ENCODE measurements around the gene TMEM132D. TPM values are rescaled to one million over a fixed set of nuclear protein-coding genes. Genes with fewer than 3 reads are reported as not detected.

The TMEM132D gene
- total RNA-seq, 4 donors from 2014 or later: 0.15 to 0.94 TPM; not detected in 2

DNA sequence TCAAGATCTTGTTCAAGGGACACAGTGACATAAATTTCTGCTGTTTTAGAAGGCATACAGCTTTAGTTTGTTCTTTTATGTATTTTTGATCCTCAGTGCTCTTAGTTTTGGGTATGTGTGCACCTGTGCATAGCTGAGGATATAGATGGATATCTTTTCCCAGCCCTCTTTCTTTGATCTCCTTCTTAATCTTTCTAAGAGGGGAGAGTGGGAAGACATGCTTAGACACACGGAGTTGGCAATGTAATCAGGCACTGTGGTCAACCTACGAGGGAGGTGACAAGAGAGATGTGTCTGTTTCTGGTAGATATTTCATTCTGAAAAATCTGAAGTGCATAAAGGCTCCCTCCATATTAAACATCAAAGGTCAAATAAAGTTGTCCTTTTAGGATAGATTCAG is 340.6 kb downstream of the TMEM132D start:
- H3K36me3 ChIP-seq: no peaks in the 10 kb centered on the region
- TF ChIP-seq, protein P1, sequence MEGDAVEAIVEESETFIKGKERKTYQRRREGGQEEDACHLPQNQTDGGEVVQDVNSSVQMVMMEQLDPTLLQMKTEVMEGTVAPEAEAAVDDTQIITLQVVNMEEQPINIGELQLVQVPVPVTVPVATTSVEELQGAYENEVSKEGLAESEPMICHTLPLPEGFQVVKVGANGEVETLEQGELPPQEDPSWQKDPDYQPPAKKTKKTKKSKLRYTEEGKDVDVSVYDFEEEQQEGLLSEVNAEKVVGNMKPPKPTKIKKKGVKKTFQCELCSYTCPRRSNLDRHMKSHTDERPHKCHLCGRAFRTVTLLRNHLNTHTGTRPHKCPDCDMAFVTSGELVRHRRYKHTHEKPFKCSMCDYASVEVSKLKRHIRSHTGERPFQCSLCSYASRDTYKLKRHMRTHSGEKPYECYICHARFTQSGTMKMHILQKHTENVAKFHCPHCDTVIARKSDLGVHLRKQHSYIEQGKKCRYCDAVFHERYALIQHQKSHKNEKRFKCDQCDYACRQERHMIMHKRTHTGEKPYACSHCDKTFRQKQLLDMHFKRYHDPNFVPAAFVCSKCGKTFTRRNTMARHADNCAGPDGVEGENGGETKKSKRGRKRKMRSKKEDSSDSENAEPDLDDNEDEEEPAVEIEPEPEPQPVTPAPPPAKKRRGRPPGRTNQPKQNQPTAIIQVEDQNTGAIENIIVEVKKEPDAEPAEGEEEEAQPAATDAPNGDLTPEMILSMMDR (IDR thresholded peaks at IDR 0.05): no peak
- no peak for TF ChIP-seq EP300 (IDR thresholded peaks at IDR 0.05)
- TF ChIP-seq POLR2AphosphoS5 (IDR thresholded peaks at IDR 0.05): no peak
- TF ChIP-seq POLR2A (IDR thresholded peaks at IDR 0.05): no peak
- H3K4me1 ChIP-seq: no peaks in the 10 kb centered on the region
- no peaks in the 10 kb centered on the region for H3K9me3 ChIP-seq
- 56% methylated on average over 2 of the region's 2 CpGs; no CpG with 5 or more reads in 1 of the 2 donors for WGBS, 2 donors (ENCODE audit: low coverage in 1 of 2)
- no peak overlapping the region for H3K4me3 ChIP-seq
- peaks cover 11% of the 10 kb centered on the region for H3K27me3 ChIP-seq
- no peak for ATAC-seq
- no peak overlapping the region for H3K27ac ChIP-seq

DNA sequence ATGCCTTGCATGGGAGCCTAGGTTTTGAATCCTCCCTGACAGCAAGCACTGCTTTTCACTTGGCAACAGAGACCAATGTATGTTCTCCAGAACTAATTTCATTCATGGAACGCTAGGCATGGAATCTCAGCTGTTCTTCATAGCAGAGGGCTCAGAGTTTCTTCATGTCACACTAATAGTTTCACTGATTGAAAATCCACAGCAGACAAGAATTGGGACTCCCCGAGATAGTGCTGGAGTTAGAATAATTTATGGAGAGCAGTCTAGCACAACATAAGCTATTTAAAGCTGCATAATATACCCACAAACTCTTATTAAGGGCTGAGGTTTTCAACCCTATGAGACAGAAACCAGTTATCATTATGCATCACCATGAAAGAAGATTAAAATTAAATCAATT is 342.5 kb downstream of the TMEM132D start:
- 45 to 95% methylated on average over 2 of the region's 2 CpGs for WGBS, 2 donors (ENCODE audit: low coverage in 1 of 2)
- no peak for TF ChIP-seq EP300 (IDR thresholded peaks at IDR 0.05)
- TF ChIP-seq POLR2AphosphoS5 (IDR thresholded peaks at IDR 0.05): no peak
- TF ChIP-seq POLR2A (IDR thresholded peaks at IDR 0.05): no peak
- TF ChIP-seq, protein P1 (IDR thresholded peaks at IDR 0.05): no peak
- ATAC-seq: no peak
- H3K27ac ChIP-seq: no peak overlapping the region
- peaks cover 15% of the 10 kb centered on the region for H3K27me3 ChIP-seq
- no peaks in the 10 kb centered on the region for H3K4me1 ChIP-seq
- no peaks in the 10 kb centered on the region for H3K36me3 ChIP-seq
- no peak overlapping the region for H3K4me3 ChIP-seq
- H3K9me3 ChIP-seq: no peaks in the 10 kb centered on the region

DNA sequence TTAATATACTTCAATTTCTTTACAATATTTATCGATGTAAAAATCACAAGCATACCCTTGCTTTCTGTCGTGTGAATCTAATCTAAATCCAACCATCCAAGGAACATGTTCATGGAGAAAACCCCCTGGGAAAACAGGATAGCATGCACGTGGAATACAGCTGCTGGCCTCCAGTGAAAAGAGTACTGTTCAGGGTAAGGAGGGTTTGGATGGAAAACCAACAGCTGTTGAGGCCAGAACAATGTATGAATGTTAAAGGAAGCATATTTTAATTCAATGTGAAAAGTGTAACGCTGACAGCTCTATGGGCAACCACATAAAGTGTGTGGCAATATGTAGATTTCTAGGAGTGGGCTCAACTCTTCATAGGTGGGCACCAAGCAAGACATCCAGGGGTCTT is 344.0 kb downstream of the TMEM132D start:
- WGBS, 2 donors (ENCODE audit: low coverage in 1 of 2): 72 to 79% methylated on average over 4 of the region's 4 CpGs
- Histone ChIP-seq H3K27me3 (peaks cover 11% of the 10 kb centered on the region), H3K4me1 (no peaks in the 10 kb centered on the region), H3K4me3 (no peak overlapping the region), H3K36me3 (no peaks in the 10 kb centered on the region), H3K27ac (no peak overlapping the region), H3K9me3 (no peaks in the 10 kb centered on the region)
- ATAC-seq: no peak
- no peak for TF ChIP-seq POLR2AphosphoS5 (IDR thresholded peaks at IDR 0.05)

DNA sequence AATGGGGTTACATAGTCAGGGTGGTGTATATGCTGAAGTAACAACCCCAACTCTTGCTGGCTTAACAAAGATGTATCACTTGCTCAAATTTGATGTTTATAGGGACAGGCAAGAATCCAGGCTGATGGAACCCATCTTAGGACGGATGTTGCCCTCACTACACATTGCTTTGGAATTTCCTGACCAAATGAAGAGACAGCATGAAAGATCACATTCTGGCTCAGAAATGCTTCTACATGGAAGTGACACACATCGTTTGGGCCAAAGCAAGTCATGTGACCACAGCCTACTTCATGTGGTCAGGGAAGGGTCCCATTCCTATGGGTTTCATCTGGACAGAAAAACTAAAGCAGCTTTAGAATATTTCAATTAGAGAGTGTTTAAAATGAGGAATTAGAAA is 345.8 kb downstream of the TMEM132D start:
- H3K36me3 ChIP-seq: no peaks in the 10 kb centered on the region
- no peak overlapping the region for H3K4me3 ChIP-seq
- no peaks in the 10 kb centered on the region for H3K4me1 ChIP-seq
- no peak for ATAC-seq
- peaks cover 0 to 8% (median 0%) of the 10 kb centered on the region in 3 donors for H3K9me3 ChIP-seq
- peaks cover 5% of the 10 kb centered on the region for H3K27me3 ChIP-seq
- TF ChIP-seq EP300 (IDR thresholded peaks at IDR 0.05): no peak
- TF ChIP-seq POLR2A (IDR thresholded peaks at IDR 0.05): no peak
- TF ChIP-seq POLR2AphosphoS5 (IDR thresholded peaks at IDR 0.05): no peak
- TF ChIP-seq, protein P1 (IDR thresholded peaks at IDR 0.05): no peak
- WGBS, 2 donors (ENCODE audit: low coverage in 1 of 2): 58 to 65% methylated on average over 2 of the region's 2 CpGs
- H3K27ac ChIP-seq: no peak overlapping the region

DNA sequence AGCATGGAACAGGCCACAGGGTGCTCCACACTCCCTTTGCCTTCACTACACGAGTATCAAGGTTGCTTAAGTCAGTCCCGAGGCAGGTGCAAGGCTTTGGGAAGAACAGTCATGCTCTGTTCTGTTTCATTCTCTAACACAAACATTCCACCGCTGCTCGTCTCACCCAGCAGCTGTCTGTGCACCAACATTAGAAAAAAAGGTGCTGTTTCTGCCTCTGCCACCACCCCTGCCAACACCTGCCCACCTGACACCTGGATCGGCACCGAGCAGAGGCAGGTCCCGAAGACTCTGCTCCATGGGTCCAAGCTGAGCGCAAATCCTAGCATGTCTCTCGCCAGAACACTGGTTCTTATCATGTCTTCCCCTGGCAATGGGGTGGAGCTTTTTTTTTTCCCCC is 347.7 kb downstream of the TMEM132D start:
- Histone ChIP-seq H3K4me3 (no peak overlapping the region), H3K27ac (no peak overlapping the region), H3K36me3 (no peaks in the 10 kb centered on the region), H3K27me3 (peaks cover 5% of the 10 kb centered on the region), H3K4me1 (no peaks in the 10 kb centered on the region), H3K9me3 (peaks cover 0 to 14% (median 0%) of the 10 kb centered on the region in 3 donors)
- no peak for ATAC-seq
- no peak for TF ChIP-seq POLR2A (IDR thresholded peaks at IDR 0.05)
- no peak for TF ChIP-seq EP300 (IDR thresholded peaks at IDR 0.05)
- TF ChIP-seq, protein P1 (IDR thresholded peaks at IDR 0.05): no peak
- TF ChIP-seq POLR2AphosphoS5 (IDR thresholded peaks at IDR 0.05): no peak
- 47 to 80% methylated on average over 4 to 7 of the region's 9 CpGs for WGBS, 2 donors (ENCODE audit: low coverage in 1 of 2)

All from gastroesophageal sphincter (tissue), 4 donors.